AG08395 (cell line): ENCODE results near the gene C8G.

ENCODE experiments used
- DNase-seq: peaks from one replicate; pipeline ENCODE4 v3.0.0; 2012; ENCODE audit warnings: mixed read lengths, low spot score

The C8G gene

DNA sequence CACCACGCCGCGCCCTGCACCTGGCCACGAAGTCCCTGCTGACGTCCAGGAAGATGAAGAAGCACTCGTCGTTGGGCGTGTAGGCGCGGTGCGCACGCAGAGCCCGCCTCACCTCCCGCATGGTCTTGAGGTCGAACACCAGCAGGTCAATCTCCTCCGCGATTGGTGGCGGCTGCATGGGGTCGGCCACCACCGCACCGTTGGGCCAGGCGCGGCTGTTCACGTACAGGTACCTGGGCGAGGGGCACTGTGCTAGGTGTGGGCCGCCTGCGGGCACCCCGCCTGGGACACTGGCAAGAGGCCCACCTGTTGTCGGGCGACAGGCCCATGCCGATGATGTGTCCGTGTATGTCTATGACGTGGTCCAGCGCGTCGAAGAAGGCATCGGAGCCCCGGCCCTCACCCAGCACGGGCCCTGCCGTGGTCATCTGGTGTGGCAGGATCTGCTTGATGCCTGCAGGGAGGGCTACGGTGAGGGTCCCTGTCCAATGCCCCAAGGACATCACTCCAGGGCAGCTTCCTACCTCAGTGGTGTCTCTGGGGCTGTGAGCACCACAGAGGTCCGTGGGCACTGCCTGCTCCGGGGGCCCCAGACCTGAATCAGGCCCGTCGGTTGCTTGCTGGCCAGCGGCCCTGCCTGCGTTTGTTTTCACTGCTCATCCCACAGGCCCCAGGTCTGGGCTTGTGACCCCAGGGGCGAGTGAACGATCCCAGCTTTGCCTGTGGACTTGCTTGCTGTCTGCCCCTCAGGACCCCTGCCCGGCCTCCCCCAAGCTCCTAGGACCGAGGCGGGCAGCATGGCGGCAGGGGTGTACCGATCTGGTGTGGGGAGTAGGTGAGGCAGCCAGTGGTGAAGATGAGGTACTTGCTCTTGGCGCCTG lies 3.6 kb upstream of the C8G start:
- DNase-seq, result no peak

DNA sequence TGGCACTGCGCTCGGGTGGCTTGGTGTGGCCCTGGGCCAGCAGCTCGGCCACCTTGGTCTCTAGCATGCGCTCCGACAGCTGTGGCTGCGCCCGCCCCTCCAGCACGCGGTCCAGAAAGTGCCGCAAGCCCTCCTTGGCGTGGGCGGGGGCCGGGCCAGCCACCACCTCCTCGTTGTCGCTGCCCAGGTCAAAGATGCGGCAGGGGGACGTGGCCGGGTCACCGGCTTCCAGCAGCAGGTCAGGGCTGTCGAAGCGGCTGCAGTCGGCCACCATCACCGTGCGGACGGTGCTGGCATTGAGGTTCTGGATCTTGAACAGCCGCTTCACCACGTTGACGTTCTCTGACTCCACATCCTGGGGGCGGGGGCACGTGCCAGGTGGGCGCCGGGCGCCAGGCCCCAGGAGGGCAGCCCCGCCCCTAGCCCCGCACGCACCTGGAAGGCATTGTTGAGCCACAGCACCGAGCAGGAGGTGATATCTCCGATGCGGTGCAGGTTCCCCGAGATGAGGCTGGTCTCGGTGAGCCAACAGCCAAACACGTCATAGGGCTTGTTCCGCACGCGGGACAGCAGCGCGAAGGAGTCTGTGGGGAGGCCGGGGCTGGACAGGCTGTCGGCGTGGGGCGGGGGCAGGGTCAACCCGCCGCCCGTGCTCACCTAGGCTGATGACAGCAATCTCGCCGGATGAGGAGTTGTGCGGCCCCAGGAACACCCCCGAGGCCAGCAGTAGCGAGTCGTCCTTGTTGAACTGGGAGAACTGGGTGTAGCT lies 2.7 kb upstream of the C8G start:
- DNase-seq, result no peak

DNA sequence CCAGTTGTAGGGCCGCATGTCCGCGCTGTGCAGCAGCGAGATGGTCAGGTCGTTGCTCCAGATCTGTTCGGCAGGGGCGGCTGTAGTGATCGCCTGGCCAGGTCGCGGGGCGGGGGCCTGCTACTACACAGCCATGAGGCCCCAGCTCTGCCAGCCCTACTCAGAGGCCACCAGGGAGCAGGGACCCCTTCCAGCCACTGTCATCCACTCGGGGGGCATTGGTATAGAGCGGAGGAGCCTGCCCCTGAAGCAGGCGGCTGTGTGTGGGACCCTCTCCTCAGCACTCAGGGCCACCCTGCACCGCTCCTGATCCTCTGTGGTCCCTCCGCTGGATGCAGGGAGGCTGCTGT lies 2.2 kb upstream of the C8G start:
- no peak for DNase-seq

GRCh38 chr9:136943291-136944211 lies 1.5 kb upstream of the C8G start:
- no peak for DNase-seq

GRCh38 chr9:136944212-136944518 lies 878 bp upstream of the C8G start:
- peak; percentile 76 for DNase-seq

DNA sequence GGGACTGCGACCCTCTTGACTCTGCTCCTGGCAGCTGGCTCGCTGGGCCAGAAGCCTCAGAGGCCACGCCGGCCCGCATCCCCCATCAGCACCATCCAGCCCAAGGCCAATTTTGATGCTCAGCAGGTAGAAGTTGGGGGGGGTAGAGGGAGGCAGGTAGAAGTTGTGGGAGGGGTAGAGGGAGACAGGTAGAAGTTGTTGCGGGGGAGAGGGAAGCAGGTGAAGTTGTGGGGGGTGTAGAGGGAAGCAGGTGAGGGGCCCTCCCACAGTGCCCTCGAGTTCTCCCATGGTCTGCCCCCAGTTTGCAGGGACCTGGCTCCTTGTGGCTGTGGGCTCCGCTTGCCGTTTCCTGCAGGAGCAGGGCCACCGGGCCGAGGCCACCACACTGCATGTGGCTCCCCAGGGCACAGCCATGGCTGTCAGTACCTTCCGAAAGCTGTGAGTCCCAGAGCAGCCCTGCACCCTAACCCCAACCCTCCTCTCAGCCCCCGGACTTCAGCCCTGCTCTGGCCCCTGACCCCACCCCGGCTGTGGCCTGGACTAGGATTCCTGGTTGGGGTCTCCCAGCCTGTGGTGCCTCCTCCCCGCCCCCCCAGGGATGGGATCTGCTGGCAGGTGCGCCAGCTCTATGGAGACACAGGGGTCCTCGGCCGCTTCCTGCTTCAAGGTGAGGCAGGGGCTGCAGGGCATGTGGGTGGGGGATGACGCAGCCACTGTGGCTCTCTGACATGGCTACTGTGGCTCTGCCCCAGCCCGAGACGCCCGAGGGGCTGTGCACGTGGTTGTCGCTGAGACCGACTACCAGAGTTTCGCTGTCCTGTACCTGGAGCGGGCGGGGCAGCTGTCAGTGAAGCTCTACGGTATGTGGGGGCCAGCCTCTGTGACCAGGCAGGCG lies 537 bp downstream of the C8G start:
- no peak for DNase-seq

GRCh38 chr9:136946228-136947027 lies 1.4 kb downstream of the C8G start:
- no peak for DNase-seq

DNA sequence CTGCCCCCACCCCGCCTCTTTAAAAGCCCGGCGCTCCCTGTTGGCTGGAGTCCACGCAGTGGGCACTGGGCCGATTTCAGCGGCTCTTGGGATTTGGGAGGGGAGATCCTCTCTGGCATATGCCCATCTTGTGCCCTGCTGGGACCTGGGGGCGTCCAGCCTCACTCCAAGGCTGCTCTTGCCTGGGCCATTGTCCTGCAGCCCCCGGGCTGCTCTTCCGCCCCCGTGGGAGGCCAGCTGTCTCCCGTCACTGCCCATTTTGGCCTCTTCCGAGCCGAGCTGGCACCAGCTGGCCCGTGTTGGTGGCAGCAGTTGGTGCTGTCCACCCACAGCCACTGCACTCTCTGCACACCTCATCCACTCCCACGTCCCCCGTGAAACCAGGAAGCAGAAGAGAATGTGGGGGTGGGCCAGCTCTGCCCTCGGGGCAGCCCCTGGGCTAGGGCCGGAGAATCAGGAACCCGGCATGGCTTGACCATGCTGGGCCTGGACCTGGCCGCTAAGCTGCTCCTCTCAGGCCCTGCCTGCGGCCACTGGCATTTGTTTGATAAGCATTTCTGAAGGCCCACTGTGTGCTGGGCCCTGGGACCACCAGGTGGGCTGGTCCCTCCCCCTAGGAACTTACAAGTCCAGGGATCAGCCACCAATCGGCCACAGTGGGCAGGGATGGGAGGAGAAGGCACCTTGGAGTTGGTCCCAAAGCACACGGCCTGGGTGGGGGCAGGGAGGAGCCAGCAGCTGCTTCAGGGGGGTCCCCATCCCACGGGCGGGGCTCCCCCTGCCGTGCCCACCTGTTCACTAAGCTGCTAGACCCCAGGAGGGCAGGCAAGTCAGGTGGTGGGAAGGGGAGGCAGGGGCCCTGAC lies 2.2 kb downstream of the C8G start:
- no peak for DNase-seq

DNA sequence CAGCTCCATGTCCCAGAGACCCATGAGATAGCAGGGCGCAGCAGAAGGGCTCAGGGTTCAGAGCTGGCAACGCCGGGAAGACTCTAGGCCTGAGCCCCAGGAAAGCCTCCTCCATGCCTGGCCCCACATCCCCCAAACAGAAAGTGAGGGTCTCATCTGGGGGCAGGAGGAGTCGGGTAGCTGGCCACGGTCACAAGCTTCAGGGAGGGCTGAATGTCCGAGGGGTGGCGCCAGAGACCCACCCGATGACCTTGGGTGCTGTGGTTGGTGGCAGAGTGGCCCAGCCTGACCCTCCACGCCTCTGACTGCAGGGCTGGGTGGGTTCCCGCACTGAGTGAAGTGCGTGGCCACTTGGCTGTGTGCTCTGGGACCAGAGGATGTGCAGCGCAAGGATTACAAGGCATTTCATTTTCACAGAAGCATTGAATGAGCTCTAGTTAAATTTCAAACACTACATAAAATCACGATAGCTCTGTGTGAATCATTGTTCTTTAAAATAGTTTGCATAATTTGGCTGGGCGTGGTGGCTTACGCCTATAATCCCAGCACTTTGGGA lies 3.0 kb downstream of the C8G start:
- DNase-seq, result peak; percentile 41

- DNase-seq, result no peak
Measured at GRCh38 chr9:136949239-136949816, 4.3 kb downstream of the C8G start.

GRCh38 chr9:136949817-136950655 lies 5.0 kb downstream of the C8G start:
- peak; percentile 99 for DNase-seq

- DNase-seq, result no peak
Measured at GRCh38 chr9:136950656-136951276, 5.7 kb downstream of the C8G start.

DNA sequence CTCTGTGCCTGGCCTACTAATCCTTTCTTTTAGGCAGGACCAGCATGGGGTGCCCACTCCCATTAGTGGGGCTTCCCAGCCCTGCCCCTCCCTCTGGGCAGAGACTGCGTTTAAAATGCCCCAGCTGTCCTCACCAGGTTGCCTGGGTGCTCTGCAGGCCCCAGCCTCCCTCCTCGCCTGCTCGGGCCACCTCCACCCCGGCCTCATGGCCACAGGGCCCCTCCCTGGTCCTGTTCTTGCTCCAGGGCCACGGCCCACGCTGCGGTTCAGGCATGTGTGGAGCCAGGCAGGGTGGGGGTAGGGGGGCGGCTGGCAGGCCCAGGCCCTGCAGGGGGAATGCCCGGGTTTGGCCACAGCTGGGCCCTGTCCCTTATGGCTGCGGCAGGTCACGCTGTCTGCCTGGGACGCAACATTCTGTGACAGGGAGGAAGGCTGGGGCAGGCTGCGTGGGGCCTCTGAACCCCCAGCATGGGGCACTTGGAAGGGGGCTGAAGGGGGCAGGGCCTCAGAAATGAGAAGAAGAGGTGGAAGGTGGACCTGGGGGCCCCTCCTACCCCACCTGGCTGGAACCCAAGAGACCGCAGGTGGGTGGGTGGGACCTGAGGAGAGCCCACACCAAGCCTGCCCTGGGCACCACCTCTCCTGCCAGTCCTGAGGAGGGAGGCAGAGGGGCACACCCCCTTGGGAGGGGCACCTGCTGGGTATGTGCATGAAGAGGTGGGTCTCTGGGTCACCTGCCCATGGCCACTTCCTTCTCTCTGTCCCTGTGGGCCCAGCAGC lies 6.7 kb downstream of the C8G start, which contains the start of gene LCN12:
TSS of gene LCN12 (plus strand) at position 733 of the 780 bp plus-strand sequence. CDS start 55 bp downstream, outside the sequence.
- no peak for DNase-seq

GRCh38 chr9:136952321-136952850 lies 7.3 kb downstream of the C8G start:
- no peak for DNase-seq

GRCh38 chr9:136952876-136953770 lies 8.1 kb downstream of the C8G start:
- DNase-seq, result no peak
